ENCODE results near the gene TMEM245. TPM values are rescaled to one million over a fixed set of nuclear protein-coding genes. Genes with fewer than 3 reads are reported as not detected.

Gene TMEM245
- total RNA-seq, 4 donors from 2014 or later: 14.0 to 78.8 (median 68.3) TPM

DNA sequence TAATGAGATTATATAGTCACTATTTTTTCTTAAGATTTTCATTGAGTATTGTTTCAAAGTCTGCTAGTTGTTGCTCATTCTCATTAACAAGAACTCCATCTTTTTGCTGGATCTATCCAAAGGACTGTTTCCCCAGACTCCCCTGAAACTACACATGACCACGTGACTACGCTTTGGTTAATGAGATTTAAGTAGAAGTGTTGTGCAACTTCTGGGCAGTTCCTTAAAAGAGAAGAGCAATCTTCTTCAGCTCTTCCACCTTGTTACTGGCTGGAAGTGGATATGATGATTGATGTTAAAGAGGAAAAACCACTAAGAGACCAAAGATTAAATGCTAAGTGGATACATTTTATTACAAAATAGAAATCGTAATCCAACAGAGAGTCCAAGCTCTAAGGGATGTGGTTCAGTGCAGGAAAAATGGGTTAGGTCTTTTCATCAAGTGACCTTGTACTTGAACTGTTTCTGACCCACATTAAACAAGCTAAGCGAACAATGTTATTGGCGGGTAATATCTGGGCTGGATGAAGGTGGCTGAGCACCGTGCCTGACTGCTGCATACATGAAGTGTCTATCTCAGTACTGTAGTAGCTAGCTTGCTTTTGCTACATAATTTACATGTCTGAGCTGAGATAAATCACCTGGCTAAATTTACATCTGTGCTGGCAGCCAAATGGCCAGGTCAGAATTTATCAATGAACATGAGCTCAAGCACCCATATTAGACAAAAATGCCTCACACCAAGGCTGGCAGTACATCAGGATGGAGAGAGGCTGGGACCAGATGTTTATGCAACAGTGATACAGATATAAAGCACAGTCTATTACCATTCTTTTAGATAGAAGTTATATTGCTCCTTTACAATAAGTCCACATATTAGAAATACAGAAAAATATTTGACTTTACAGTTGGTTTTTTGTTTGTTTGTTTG, 98.9 kb downstream of the TMEM245 start:
- H3K4me3 ChIP-seq: no peak overlapping the region

GRCh38 chr9:109020113-109020512, 99.6 kb downstream of the TMEM245 start:
- DNase-seq: no peak

More for the DNA sequence above, 98.9 kb downstream of the TMEM245 start:
- Histone ChIP-seq H3K4me1 (no peaks in the 10 kb centered on the region), H3K27me3 (no peaks in the 10 kb centered on the region), H3K9me3 (no peaks in the 10 kb centered on the region), H3K27ac (no peak overlapping the region), H3K36me3 (peaks cover 0 to 15% (median 0%) of the 10 kb centered on the region in 3 donors)
- no peak for DNase-seq
- TF ChIP-seq, protein P1, sequence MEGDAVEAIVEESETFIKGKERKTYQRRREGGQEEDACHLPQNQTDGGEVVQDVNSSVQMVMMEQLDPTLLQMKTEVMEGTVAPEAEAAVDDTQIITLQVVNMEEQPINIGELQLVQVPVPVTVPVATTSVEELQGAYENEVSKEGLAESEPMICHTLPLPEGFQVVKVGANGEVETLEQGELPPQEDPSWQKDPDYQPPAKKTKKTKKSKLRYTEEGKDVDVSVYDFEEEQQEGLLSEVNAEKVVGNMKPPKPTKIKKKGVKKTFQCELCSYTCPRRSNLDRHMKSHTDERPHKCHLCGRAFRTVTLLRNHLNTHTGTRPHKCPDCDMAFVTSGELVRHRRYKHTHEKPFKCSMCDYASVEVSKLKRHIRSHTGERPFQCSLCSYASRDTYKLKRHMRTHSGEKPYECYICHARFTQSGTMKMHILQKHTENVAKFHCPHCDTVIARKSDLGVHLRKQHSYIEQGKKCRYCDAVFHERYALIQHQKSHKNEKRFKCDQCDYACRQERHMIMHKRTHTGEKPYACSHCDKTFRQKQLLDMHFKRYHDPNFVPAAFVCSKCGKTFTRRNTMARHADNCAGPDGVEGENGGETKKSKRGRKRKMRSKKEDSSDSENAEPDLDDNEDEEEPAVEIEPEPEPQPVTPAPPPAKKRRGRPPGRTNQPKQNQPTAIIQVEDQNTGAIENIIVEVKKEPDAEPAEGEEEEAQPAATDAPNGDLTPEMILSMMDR (IDR thresholded peaks at IDR 0.05): no peak
- no peak for TF ChIP-seq POLR2A (IDR thresholded peaks at IDR 0.05)

GRCh38 chr9:109019420-109019819, 100.3 kb downstream of the TMEM245 start:
- H3K27me3 ChIP-seq: no peaks in the 10 kb centered on the region
- H3K27ac ChIP-seq: no peak overlapping the region
- no peak overlapping the region for H3K4me3 ChIP-seq
- H3K4me1 ChIP-seq: peaks cover 0 to 3% (median 0%) of the 10 kb centered on the region in 4 donors
- no peak for TF ChIP-seq POLR2A (IDR thresholded peaks at IDR 0.05)
- TF ChIP-seq, protein P1 (IDR thresholded peaks at IDR 0.05): no peak
- no peak for DNase-seq
- peaks cover 0 to 15% (median 0%) of the 10 kb centered on the region in 3 donors for H3K36me3 ChIP-seq
- no peaks in the 10 kb centered on the region for H3K9me3 ChIP-seq

More at GRCh38 chr9:109020113-109020512, 99.6 kb downstream of the TMEM245 start:
- no peak overlapping the region for H3K4me3 ChIP-seq
- H3K27ac ChIP-seq: no peak overlapping the region
- peaks cover 0 to 15% (median 0%) of the 10 kb centered on the region in 3 donors for H3K36me3 ChIP-seq
- TF ChIP-seq POLR2A (IDR thresholded peaks at IDR 0.05): no peak
- TF ChIP-seq, protein P1 (IDR thresholded peaks at IDR 0.05): no peak
- no peaks in the 10 kb centered on the region for H3K9me3 ChIP-seq
- no peaks in the 10 kb centered on the region for H3K27me3 ChIP-seq
- no peaks in the 10 kb centered on the region for H3K4me1 ChIP-seq

GRCh38 chr9:109017493-109017892, 102.3 kb downstream of the TMEM245 start:
- H3K27ac ChIP-seq: no peak overlapping the region
- no peak for TF ChIP-seq POLR2A (IDR thresholded peaks at IDR 0.05)
- TF ChIP-seq, protein P1 (IDR thresholded peaks at IDR 0.05): no peak
- H3K36me3 ChIP-seq: peaks cover 0 to 15% (median 0%) of the 10 kb centered on the region in 3 donors
- H3K4me3 ChIP-seq: no peak overlapping the region
- no peak for DNase-seq
- no peaks in the 10 kb centered on the region for H3K27me3 ChIP-seq
- H3K9me3 ChIP-seq: no peaks in the 10 kb centered on the region
- H3K4me1 ChIP-seq: peaks cover 0 to 11% (median 0%) of the 10 kb centered on the region in 4 donors

DNA sequence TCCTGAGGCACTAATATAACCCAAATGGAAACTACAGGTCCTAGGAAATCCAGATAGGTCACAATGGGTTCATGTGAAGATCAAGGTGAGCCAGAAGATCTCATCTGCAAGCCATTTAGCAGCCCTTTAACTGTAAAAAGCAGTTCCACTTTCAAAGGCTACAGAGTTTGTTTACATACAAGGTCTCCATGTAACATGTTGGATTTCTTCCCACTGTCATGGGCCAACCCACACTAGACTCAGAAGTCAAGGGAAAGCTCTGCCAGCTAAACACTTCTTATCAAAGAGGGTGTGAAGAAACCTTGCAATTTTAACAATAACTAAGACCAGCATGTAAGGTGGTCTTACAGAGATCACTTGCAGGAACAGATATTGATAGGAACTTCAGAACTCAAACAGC, 102.7 kb downstream of the TMEM245 start:
- H3K4me3 ChIP-seq: no peak overlapping the region
- H3K4me1 ChIP-seq: peaks cover 0 to 15% (median 1%) of the 10 kb centered on the region in 4 donors
- no peaks in the 10 kb centered on the region for H3K9me3 ChIP-seq
- no peak for DNase-seq
- no peak for TF ChIP-seq POLR2A (IDR thresholded peaks at IDR 0.05)
- TF ChIP-seq, protein P1 (IDR thresholded peaks at IDR 0.05): no peak
- peaks cover 0 to 15% (median 0%) of the 10 kb centered on the region in 3 donors for H3K36me3 ChIP-seq
- no peak overlapping the region for H3K27ac ChIP-seq
- no peaks in the 10 kb centered on the region for H3K27me3 ChIP-seq
